ENCODE results near the gene MVK.

Gene MVK

DNA sequence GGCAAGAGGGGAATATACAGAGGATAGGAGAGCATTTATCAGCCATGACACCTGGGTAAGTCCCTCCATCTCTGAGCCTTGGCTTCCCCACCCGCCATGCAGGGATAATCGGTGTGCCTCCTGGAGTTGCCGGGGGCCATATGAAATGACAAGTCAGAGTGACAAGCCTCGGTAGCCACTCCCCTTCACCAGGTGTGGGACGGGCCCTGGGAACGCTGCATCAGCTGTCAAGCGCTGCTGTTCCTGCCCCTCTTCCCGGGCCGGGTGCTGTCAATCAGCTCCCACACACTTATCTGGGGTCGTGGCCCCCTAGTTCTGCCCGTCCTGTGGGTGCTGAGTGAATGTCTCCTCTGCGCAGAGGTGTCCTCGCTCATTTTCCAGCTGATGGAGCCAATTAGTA, 57.2 kb downstream of the MVK start:
- TF ChIP-seq, protein P1, sequence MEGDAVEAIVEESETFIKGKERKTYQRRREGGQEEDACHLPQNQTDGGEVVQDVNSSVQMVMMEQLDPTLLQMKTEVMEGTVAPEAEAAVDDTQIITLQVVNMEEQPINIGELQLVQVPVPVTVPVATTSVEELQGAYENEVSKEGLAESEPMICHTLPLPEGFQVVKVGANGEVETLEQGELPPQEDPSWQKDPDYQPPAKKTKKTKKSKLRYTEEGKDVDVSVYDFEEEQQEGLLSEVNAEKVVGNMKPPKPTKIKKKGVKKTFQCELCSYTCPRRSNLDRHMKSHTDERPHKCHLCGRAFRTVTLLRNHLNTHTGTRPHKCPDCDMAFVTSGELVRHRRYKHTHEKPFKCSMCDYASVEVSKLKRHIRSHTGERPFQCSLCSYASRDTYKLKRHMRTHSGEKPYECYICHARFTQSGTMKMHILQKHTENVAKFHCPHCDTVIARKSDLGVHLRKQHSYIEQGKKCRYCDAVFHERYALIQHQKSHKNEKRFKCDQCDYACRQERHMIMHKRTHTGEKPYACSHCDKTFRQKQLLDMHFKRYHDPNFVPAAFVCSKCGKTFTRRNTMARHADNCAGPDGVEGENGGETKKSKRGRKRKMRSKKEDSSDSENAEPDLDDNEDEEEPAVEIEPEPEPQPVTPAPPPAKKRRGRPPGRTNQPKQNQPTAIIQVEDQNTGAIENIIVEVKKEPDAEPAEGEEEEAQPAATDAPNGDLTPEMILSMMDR (IDR thresholded peaks at IDR 0.05; ENCODE audit: insufficient read depth, low read depth, low read length, missing control alignments), result no peak
- no peak overlapping the region for H3K4me3 ChIP-seq (ENCODE audit: low read length)
- no peak for DNase-seq (ENCODE audit: low read depth)

DNA sequence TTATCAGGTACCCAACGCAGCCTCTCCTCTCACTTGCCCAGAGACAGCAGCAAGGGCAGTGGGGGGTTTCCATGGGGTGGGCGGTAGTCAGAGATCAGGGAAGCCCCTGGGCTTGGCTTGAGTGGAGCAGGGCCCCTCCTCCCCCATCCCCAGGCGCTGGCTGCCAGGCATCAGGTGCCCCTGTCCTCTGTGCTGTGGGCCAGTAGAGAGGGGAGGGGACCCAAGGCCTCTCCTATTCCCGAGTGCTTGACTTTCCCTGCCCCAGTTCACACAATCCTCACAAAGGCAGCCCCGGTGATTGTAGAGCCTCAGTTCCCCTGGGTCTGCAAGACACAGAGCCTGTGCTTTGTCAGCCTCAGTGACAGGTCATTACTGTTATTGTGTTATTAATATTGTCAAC, 57.7 kb downstream of the MVK start:
- TF ChIP-seq, protein P1 (IDR thresholded peaks at IDR 0.05; ENCODE audit: insufficient read depth, low read depth, low read length, missing control alignments), result no peak
- H3K4me3 ChIP-seq (ENCODE audit: low read length), result no peak overlapping the region
- DNase-seq (ENCODE audit: low read depth), result no peak

DNA sequence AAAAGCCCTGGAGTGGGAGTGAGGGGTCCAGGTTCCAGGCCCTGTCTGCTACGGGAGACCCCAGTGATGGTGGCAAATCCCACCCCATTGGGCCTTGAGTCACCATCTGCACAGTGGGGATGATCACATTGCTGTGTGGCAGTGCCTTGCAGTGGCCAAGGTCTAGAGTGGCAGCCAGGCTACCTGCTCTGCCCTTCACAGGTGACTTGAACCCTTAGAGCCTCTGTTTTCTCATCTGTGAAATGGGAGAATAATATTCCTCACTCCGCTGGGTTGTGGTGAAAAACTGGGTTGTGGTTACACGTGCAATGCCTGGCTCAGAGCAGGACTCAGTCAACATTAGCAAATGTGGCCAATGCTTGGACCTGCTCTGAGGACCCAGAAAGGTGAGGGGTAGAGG, 58.2 kb downstream of the MVK start:
- TF ChIP-seq, protein P1 (IDR thresholded peaks at IDR 0.05; ENCODE audit: insufficient read depth, low read depth, low read length, missing control alignments), result no peak
- H3K4me3 ChIP-seq (ENCODE audit: low read length), result no peak overlapping the region
- DNase-seq (ENCODE audit: low read depth), result no peak

DNA sequence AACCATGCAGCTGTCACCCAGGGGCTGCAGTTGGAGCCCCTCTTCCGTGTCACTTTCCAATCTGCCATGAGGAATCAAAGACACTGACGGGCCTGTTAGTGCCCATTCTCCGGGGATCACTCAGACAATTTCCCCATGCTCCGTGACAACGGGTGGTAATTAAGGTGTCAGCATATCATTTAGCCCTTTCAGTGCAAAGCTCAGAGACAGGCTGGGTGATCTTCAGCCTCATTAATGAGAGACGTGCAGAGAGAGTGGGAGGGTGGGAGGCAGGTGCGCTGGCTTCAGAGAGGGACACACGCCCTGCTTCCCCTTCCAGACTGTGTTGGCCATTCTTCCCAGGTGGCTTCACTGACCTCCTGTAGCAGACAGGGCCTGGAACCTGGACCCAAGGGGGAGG, 58.7 kb downstream of the MVK start:
- TF ChIP-seq, protein P1 (IDR thresholded peaks at IDR 0.05; ENCODE audit: insufficient read depth, low read depth, low read length, missing control alignments), result no peak
- DNase-seq (ENCODE audit: low read depth), result no peak
- no peak overlapping the region for H3K4me3 ChIP-seq (ENCODE audit: low read length)

DNA sequence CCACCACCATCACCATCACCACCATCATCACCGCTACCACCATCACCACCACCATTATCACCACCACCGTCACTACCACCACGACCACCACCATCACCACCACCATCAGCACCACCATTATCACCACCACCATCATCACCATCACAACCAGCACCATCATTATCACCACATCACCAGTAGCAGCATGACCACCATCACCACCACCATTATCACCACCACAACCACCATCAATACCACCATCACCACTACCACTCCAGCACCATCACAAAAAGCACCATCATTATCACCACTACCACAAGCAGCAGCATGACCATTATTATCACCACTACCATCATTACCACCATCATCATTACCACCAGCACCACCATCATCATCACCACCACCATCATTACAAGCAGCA, 62.1 kb downstream of the MVK start:
- no peak for DNase-seq (ENCODE audit: low read depth)
- H3K4me3 ChIP-seq (ENCODE audit: low read length), result no peak overlapping the region
- TF ChIP-seq, protein P1 (IDR thresholded peaks at IDR 0.05; ENCODE audit: insufficient read depth, low read depth, low read length, missing control alignments), result no peak

DNA sequence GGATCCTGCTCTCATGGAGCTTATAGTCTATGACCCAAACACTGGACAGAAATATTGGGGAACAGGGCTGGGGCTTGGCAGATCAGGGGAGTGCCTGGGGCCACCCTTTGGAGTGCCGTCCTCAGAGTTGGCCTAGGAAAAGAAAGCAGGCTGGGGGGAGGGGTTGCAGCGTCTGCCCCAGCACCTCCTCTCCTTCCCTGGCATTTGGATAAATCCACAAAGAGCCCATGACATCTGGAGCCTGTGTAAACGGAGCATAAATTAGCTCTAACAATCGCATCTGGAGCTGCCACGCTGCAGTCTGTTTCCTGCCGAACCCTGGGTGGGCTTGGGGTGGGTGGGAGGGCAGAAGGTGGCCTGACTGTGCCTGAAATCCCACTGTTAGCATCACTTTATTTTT, 63.8 kb downstream of the MVK start:
- TF ChIP-seq, protein P1 (IDR thresholded peaks at IDR 0.05; ENCODE audit: insufficient read depth, low read depth, low read length, missing control alignments), result no peak
- H3K4me3 ChIP-seq (ENCODE audit: low read length), result no peak overlapping the region
- no peak for DNase-seq (ENCODE audit: low read depth)

DNA sequence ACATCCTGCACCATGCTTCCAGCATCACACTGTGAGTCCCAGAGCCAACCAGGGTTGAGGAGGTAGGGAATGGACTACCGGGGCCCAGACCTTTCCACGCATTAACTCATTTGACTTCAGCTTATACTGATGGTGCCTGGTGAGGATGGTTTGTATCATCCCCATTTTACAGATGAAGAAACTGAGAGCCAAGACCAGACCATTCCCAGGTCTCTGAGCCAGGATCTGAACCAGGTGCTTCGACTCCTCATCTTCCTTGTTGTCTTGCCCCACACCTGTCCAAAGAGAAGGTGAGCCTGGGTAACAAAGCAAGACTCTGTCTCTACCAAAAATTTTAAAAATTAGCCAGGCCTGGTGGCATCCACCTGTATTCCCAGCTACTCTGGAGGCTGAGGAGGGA, 64.4 kb downstream of the MVK start:
- H3K4me3 ChIP-seq (ENCODE audit: low read length), result no peak overlapping the region
- DNase-seq (ENCODE audit: low read depth), result no peak
- TF ChIP-seq, protein P1 (IDR thresholded peaks at IDR 0.05; ENCODE audit: insufficient read depth, low read depth, low read length, missing control alignments), result no peak
